DOHH2 (cell line): ENCODE results near the gene MRPS21.

Source experiments
- H3F3A ChIP-seq: fragments of 200-600 bp; sonication (generic), shearing (Covaris generic); 2 replicates; pipeline ENCODE4 v1.6.0; 2016; ENCODE audit warnings: antibody characterized with exemption, mild to moderate bottlenecking; ENCODE audit not compliant: control insufficient read depth, insufficient read depth
- H3K27ac ChIP-seq: fragments of 200-600 bp; sonication (generic); 2 replicates; pipeline ENCODE4 v1.5.1; 2014; ENCODE audit warnings: low read depth, mild to moderate bottlenecking, low read length, moderate library complexity
- H3K27me3 ChIP-seq: fragments of 200-600 bp; sonication (generic); 2 replicates; pipeline ENCODE4 v1.6.1; 2014; ENCODE audit warnings: mild to moderate bottlenecking, low read length, mixed read lengths; ENCODE audit not compliant: control insufficient read depth
- H3K36me3 ChIP-seq: fragments of 200-600 bp; sonication (generic); 2 replicates; pipeline ENCODE4 v1.6.1; 2014; ENCODE audit warnings: mild to moderate bottlenecking, low read length, moderate library complexity, mixed read lengths; ENCODE audit not compliant: control insufficient read depth
- H3K4me1 ChIP-seq: fragments of 200-600 bp; sonication (generic); 2 replicates; pipeline ENCODE4 v1.6.1; 2014; ENCODE audit warnings: mild to moderate bottlenecking, low read length, mixed read lengths; ENCODE audit not compliant: control insufficient read depth
- H3K4me2 ChIP-seq: fragments of 200-600 bp; sonication (generic); 2 replicates; pipeline ENCODE4 v1.6.0; 2014; ENCODE audit warnings: mild to moderate bottlenecking, low read length, moderate library complexity
- H3K4me3 ChIP-seq: fragments of 200-600 bp; sonication (generic); 2 replicates; pipeline ENCODE4 v1.5.1; 2014; ENCODE audit warnings: mild to moderate bottlenecking, low read length, mixed read lengths
- H3K79me2 ChIP-seq: fragments of 200-600 bp; sonication (generic); 2 replicates; pipeline ENCODE4 v1.6.1; 2014; ENCODE audit warnings: mild to moderate bottlenecking, low read length, mixed read lengths; ENCODE audit not compliant: control insufficient read depth
- H3K9me2 ChIP-seq: fragments of 200-600 bp; sonication (generic); replicated peaks from 2 replicates; pipeline ENCODE4 v1.6.1; 2014; ENCODE audit warnings: mild to moderate bottlenecking, low read length, mixed read lengths; ENCODE audit not compliant: control insufficient read depth
- H3K9me3 ChIP-seq: fragments of 200-600 bp; sonication (generic); 2 replicates; pipeline ENCODE4 v1.6.1; 2014; ENCODE audit warnings: antibody characterized with exemption, low read length, mixed read lengths; ENCODE audit not compliant: control insufficient read depth, insufficient read depth
- H4K20me1 ChIP-seq: fragments of 200-600 bp; sonication (generic); 2 replicates; pipeline ENCODE4 v1.6.0; 2014; ENCODE audit warnings: low read depth, mild to moderate bottlenecking, antibody characterized with exemption, low read length, moderate library complexity; ENCODE audit not compliant: control insufficient read depth, insufficient read depth
- CTCF ChIP-seq: fragments of 200-600 bp; sonication (generic); IDR thresholded peaks from one replicate; pipeline ENCODE4 v1.5.1; 2014; ENCODE audit warnings: antibody characterized with exemption, mild to moderate bottlenecking, low read depth, low read length; ENCODE audit not compliant: poor library complexity, severe bottlenecking
- EZH2phosphoT487 ChIP-seq: fragments of 200-600 bp; sonication (generic); IDR thresholded peaks from 2 replicates; pipeline ENCODE4 v1.6.1; 2017; ENCODE audit warnings: borderline replicate concordance, mild to moderate bottlenecking, antibody characterized with exemption, low read length, moderate library complexity, mixed read lengths

The MRPS21 gene

GRCh38 chr1:150346316-150346715 lies 52.7 kb downstream of the MRPS21 start:
- no peak for TF ChIP-seq EZH2phosphoT487
- no peak for TF ChIP-seq CTCF
- Histone ChIP-seq H3K9me3 (no peaks in the 10 kb centered on the region), H4K20me1 (no peaks in the 10 kb centered on the region), H3K36me3 (peaks cover 80% of the 10 kb centered on the region), H3K4me1 (no peaks in the 10 kb centered on the region), H3K27ac (no peak overlapping the region), H3K9me2 (no peaks in the 10 kb centered on the region), H3K79me2 (no peaks in the 10 kb centered on the region), H3K27me3 (no peaks in the 10 kb centered on the region), H3K4me3 (no peak overlapping the region), H3K4me2 (no peak overlapping the region), H3F3A (no peaks in the 10 kb centered on the region)

- Histone ChIP-seq H4K20me1 (no peaks in the 10 kb centered on the region), H3K79me2 (no peaks in the 10 kb centered on the region), H3K36me3 (peaks cover 50% of the 10 kb centered on the region), H3K27ac (no peak overlapping the region), H3K27me3 (no peaks in the 10 kb centered on the region), H3K9me2 (no peaks in the 10 kb centered on the region), H3K4me2 (no peak overlapping the region), H3K9me3 (no peaks in the 10 kb centered on the region), H3F3A (0 out of 2 replicates have a peak, but pooled peaks cover 7% of the 10 kb centered on the region), H3K4me3 (no peak overlapping the region), H3K4me1 (no peaks in the 10 kb centered on the region)
- TF ChIP-seq EZH2phosphoT487 (no peak), CTCF (no peak)
These were observed 59.2 kb downstream of the MRPS21 start for GRCh38 chr1:150352866-150353265.
